ENCODE measurements around the gene FHIT. TPM values are rescaled to one million over a fixed set of nuclear protein-coding genes. Genes with fewer than 3 reads are reported as not detected.

FHIT gene
- total RNA-seq, 1 donor from 2014 or later: 8.5 TPM

- DNase-seq (ENCODE audit: low spot score): no peak
Measured at GRCh38 chr3:59872128-59872527, 1379.1 kb downstream of the FHIT start.

- DNase-seq (ENCODE audit: low spot score): no peak
Measured at GRCh38 chr3:59867185-59868002, 1383.9 kb downstream of the FHIT start.

DNA sequence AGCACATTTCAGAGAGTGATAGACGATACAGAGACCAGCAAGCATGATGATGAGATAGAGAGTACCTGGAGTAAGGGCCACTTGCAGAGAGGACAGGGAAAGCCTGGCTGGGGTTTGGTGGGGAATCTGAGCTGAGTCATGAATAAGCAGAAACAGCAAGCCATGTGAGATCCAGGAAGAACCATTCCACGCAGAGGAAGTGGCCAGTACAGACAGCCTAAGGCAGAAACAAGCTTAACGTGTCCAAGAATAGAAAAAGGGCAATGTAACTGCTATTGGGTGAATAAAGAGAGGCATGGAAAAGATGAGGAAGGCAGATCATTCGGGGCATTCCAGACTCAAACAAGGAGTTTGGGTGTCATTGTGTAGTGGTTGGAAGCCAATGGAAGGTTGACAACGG, 1385.2 kb downstream of the FHIT start:
- DNase-seq (ENCODE audit: low spot score): no peak

- DNase-seq (ENCODE audit: low spot score): no peak
Measured at GRCh38 chr3:59865351-59865750, 1385.9 kb downstream of the FHIT start.

GRCh38 chr3:59862686-59863085, 1388.6 kb downstream of the FHIT start:
- DNase-seq (ENCODE audit: low spot score): no peak

- DNase-seq (ENCODE audit: low spot score): no peak
Measured at GRCh38 chr3:59857589-59858346, 1393.5 kb downstream of the FHIT start.

- no peak for DNase-seq (ENCODE audit: low spot score)
Measured at GRCh38 chr3:59856934-59857460, 1394.3 kb downstream of the FHIT start.

- DNase-seq (ENCODE audit: low spot score): no peak
Measured at GRCh38 chr3:59854061-59854709, 1397.1 kb downstream of the FHIT start.

GRCh38 chr3:59850417-59850816, 1400.8 kb downstream of the FHIT start:
- DNase-seq (ENCODE audit: low spot score): no peak

DNA sequence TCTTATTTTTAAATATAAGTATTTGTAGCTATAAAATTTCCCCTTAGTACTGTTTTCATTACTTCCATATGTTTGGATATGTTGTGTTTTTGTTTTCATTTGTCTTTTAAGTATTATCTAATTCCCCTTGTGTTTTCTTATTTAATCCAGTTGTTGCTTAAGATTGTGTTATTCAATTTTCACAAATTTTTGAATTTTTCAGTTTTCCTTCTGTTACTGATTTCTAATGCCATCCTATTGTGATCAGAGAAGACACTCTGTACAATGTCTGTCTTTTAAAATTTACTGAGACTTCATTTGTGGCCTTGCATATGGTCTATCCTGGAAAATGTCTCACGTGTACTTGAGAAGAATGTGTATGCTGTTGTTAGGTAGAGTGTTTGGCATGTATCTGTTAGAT, 1405.9 kb downstream of the FHIT start:
- no peak for DNase-seq (ENCODE audit: low spot score)

- DNase-seq (ENCODE audit: low spot score): no peak
Measured at GRCh38 chr3:59843821-59844220, 1407.4 kb downstream of the FHIT start.

GRCh38 chr3:59839810-59840515, 1411.3 kb downstream of the FHIT start:
- no peak for DNase-seq (ENCODE audit: low spot score)

GRCh38 chr3:59839283-59839682, 1412.0 kb downstream of the FHIT start:
- no peak for DNase-seq (ENCODE audit: low spot score)

DNA sequence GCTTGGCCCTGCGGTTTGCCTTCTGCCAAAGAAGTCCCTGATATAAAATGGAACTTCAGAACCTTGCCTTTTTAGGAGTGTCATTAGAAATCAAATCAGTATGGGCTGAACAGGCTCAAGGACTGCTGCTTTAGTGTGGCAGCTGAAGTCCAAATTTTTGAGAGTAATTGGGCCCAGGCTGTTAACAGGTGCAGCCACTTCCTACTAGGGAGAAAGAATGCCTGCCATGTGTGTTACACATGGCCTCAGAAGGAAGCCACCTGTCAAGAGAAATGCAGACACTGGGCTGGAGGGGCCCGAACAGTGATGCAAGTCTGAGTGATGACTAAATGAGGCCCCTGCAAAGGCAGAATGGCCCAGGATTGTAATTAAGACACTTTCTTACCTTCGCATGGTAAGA, 1414.7 kb downstream of the FHIT start:
- DNase-seq (ENCODE audit: low spot score): no peak

GRCh38 chr3:59832702-59833101, 1418.5 kb downstream of the FHIT start:
- DNase-seq (ENCODE audit: low spot score): no peak

GRCh38 chr3:59832241-59832640, 1419.0 kb downstream of the FHIT start:
- no peak for DNase-seq (ENCODE audit: low spot score)

GRCh38 chr3:59831394-59831793, 1419.9 kb downstream of the FHIT start:
- no peak for DNase-seq (ENCODE audit: low spot score)

- no peak for DNase-seq (ENCODE audit: low spot score)
Measured at GRCh38 chr3:59829527-59829926, 1421.7 kb downstream of the FHIT start.

DNA sequence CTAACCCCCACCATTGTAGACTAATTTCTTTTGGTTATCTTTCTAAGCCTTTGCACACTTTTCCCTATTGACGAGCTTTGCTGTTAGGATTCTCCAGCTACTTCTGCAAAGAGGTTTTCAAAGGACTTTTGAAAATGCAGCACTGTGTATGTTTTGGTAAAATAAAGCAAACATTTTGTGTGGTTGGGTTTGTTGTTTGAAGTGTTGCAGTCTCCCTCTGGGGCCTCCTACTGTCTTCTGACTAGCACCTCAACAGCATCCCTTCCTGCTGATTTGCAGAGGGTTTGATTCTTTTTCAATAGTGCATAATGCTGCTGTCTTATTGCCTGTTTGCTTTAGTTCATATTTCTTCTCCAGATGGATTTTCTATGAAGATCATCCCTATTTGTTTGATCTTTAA, 1426.4 kb downstream of the FHIT start:
- DNase-seq (ENCODE audit: low spot score): no peak

GRCh38 chr3:59821274-59821673, 1430.0 kb downstream of the FHIT start:
- no peak for DNase-seq (ENCODE audit: low spot score)

- no peak for DNase-seq (ENCODE audit: low spot score)
Measured at GRCh38 chr3:59820352-59820934, 1430.8 kb downstream of the FHIT start.

Data from mesenteric fat pad (tissue), 1 donor.